Stimulated activated CD8-positive, alpha-beta memory T cell treated with anti-CD3 and anti-CD28 coated beads, Interleukin-12 subunit alpha, Interleukin-12 subunit beta, amount 100 ng/mL, for 1 hour (primary cell): Measurements from ENCODE around the gene BHLHA15.
"Not testable (repeated sequence)": the region's sequence is repeated elsewhere in the genome, so short reads cannot be mapped to it uniquely, and the experiment has no call there.

ENCODE experiments used
- DNase-seq: peaks from one replicate; pipeline ENCODE4 v3.0.0-alpha.2; 2020; ENCODE audit warnings: low read depth

BHLHA15 gene

DNA sequence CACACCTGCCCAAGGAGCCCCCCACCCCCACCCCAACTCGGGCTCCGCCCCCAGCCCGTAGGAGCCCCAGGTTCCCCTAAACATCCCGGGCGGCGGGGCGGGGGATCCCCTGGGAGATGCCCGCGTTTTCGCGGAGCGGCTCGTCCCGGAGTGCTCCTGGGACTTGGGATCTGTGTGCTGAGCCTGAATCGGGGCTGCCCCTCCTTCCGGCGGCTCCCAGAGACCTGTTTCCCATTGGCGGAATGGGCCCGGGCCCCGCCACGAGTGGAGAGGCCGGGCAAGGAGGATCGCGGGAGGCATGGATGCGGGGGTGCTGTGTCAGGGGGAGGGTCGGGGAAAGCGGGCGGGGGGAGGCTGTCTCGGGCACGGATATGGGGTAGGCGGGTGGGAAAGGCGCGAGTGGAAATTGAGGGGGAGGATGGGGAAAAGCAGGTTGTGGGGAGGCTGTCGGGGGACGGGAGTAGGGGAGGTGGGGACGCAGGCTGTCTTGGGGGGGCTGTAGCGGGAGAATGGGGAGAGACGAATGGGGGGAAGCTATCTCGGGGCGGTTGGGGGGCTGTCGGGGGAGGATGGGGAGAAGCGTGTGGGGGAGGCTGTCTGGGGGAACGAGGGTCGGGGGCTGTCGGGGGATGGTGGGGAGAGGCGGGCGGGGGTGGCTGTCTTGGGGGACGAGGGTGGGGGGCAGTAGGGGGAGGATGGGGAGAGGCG, 572 bp upstream of the BHLHA15 start:
- no peak for DNase-seq

DNA sequence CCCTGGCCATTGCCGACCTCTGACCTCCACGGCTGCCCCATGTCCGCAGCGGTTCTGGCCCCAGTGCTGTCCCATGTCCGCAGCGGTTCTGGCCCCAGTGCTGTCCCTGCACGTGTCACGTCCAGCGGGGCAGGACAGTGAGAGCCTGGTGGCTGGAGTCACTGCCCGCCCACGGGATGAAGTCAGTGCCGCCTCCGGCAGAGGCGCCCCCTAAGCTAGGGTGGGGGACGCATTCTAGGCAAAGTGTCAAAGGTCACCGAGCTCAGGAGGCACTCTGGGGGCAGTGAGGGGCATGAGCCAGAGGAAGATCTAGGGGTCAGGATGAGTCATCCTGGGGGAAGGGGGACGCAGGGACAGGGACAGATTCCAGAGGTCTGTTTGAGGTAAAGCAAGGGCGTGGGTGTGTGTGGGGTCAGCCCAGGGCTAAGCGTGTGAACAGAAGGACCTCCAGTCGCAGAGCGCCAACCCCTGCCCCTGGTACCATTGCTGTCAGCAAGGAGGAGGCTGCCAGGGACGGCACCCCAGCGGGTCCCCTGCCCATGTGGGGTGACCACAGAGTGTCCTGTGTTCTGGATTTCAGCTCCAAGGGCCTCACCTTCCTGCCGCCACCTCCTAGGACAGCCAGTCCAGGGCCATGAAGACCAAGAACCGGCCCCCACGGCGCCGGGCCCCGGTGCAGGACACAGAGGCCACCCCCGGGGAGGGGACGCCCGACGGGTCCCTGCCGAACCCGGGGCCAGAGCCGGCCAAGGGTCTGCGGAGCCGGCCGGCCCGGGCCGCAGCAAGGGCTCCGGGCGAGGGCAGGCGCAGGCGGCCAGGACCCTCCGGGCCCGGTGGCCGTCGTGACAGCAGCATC, 665 bp downstream of the BHLHA15 start:
- DNase-seq: no peak

DNA sequence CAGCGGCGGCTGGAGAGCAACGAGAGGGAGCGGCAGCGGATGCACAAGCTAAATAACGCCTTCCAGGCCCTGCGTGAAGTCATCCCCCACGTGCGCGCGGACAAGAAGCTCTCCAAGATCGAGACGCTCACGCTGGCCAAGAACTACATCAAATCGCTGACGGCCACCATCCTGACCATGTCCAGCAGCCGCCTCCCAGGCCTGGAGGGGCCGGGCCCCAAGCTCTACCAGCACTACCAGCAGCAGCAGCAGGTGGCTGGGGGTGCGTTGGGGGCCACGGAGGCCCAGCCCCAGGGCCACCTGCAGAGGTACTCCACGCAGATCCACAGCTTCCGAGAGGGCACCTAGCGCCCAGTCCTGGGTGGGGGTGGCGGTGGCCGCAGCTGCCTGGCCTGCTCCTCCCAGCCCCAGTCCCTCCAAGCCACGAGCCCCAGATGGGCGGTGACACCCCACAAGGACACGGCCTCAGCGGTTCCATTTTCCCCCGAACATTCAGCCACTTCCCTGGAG, 1.3 kb downstream of the BHLHA15 start:
- DNase-seq: no peak

DNA sequence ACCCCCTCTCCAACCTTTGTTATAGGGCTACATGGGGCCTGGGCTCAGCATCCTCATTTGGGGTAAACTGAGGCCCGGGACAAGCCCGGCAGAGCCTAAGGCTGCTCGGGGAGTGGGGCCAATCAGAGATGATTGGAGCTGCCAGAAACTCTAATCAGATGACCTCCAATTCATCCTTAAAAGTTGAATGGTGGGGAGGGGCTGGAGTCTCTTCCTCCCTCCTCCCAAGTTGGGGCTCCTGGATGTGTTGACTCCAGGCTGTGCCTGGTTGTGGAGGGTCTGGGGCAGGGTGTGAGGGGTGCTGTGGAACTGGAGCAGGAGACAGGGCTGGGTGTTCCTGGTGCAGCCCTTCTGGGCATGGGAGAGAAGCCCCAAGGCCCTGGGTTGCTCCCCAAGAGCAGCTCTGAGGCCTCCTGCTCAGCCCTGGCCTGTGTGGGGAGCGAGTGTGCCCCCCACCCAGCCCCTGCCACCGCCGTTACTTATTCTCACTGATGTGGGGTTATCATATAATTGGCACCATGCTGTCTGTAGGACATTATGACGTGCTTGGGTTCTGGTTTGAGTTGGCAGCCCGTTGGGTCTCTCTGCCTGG, 2.2 kb downstream of the BHLHA15 start:
- no peak for DNase-seq

DNA sequence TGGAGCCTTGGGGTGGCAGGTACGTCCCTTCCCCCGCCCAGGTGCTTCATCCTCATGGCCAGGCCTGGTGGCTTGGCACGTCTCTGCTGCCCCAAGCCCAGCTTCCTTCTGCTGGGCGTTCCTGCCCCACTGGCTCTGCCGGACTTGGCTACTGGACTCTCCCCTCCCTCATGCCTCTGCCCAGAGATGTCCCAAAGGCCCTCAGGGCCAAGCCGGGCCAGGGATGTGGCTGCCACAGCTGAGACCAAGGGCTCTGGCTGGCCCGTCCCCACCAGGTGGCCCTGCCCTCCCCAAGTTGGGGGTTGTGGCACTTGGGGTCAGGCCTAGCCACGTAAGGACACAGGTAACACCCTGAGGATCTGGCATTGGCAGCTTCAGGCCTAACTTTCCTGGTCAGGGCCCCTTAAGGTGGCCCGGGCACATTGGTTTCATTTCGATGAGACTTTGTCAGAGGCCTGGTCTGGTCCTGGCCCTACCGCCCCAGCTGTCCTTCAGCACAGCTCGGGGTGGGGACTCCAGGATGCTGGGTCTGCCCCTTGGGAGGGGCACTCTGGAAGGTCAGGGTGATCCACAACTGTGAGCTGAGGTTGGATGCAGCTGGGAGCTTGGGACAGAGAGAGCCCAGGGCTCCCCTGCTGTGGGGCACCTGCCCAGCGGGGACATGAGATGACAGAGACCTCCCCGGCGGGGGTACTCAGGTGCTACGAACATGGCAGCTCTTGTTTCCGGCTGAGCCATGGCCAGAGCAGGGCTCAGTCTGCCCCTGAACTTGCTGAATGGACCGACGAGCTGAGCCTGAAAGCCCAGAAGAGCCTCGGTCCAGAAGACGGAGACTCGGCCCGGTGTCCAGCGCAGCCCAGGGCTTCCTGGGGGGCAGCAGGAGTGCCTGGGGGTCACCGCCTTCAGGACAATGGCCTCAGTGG, 2.9 kb downstream of the BHLHA15 start:
- DNase-seq: no peak

DNA sequence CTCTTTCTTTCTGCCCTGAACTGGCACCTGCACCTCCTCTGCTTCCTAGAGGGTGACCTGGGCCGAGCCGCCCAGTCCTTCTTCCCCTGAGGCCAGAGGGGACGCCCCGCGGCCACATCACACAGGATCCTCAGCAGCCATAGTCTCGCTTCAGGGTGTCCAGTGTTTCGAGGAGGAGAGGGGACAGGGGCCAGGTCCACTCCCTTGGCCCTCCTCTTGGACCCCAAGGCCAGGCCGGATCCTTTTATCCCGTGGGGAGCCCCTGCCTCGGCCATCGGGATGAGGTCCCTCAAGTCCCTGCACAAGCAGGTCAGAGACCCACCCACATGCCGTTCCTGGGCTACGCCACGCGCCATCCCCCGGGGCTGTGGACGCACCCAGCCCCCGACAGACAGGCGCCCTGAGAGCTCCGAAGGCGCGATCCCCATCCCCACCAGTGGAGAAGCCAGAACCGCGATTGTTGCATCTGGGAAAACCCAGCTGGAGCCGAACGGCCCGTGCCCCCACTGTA, 3.6 kb downstream of the BHLHA15 start:
- DNase-seq: no peak

DNA sequence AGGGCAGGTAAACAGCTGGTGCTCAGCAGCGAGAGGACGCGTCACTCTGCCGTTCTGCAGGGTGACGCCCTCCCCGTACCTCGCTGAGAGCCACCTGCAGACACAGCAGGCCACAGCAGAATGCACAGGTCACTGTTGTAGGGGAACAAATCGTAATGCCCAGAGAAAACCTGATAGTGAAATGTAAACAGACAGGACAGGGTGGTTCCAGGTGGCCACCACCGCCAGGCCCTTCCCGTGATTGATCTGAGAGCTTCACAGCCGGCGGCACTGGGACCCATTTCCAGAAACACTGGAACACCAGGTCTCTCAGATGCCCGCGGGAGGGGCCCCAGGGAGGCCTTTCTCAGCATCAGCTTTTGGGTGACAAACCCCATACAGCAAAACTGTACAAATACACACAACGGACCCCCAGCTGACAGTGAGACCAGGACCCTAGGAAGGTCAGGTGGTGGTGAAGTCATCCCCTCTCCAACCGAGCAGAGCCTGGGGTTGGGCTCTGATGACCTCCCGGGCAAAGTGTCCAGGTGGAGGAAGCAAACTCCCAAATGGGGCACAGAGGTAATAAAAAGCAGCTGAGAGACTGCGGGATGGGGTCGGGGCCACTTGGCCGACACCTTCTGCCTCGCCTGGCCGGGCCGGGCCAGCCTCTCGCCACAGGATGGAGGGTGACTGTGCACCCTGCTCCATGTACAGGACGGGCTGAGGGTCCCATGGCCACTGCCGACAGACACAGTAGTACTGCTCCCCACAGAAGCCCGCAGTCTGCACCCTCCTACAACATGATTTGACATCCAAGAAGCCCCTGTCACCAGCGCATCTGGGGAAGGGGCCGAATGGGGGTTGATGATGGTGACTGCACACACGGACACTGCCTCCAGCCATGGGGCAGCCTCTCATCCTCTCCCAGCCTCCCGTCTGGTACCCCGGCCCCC, 4.6 kb downstream of the BHLHA15 start:
- no peak for DNase-seq

DNA sequence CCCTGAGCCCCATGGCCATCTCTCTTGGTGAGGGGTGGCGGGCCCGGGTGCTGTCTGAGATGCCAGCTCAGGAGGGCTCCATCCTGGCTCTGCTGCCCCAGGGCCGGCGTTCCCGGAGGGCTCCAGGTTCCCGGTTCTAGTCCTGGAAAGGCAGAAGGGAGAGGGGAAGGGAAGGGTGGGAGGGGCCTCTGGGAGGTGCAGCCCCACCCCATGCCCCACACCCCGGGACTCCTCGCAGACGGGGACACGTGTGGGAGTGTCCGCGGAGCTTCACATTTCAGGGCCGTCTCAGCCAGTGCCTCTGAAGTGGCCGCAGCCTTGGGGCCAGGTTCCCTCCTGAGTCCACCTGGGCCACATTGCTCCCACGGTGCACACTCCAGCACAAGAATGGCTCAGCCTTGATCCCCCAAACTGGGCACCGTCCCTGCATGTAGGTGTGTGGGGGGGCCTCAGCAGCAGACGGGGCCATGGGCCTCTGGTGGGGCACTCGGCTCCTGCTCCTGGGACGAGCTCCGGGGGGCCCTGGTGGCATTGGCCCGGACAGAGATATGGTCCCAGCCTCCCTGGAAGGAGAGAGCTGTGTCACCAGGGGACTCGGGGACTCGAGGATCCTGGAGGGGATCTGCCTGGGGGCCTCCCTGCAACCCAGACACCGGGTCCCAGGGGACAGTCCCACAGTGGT, 5.8 kb downstream of the BHLHA15 start:
- DNase-seq: no peak

DNA sequence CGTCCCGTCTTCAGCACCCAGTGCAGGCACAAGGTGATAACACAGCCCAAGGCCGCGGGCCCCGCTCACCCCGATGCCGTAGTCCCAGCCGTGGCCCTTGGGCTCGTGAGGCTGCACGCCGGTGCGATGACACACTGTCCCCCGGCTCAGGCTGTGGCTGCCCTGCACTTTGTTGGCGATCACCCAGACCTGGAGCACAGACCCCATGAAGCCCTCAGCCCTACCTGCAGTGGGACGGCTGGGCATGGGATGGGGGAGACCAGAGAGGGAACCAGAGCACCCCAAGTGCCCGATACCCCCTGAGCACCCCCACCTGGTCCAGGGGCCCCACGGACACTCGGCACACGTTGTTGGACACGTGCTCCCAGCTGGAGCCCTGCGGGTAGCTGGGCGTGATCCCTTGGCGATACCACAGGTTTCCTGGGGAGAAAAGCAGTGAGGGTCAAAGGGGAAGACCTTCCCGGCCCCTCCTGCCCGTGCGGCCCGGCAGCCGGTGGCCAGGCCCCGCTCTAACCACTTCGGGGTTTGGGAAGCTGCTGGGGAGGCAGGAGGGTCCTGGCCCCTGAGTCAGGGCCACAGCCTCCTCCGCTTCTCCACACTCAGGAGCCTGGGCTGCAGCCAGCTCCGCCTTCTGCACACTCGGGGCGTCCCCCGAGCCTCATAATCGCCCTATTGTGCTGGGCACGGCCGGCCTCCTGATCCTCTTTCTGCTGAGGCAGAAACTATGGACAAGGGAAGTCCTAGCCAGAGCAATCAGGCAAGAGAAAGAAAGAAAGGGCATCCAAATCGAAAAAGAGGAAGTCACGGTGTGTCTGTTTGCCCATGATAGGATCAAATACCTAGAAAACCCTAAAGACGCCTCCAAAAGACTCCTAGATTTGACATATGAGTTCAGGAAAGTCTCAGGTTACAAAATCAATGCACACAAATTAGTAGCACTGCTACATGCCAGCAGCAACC, 6.7 kb downstream of the BHLHA15 start:
- DNase-seq: no peak

DNA sequence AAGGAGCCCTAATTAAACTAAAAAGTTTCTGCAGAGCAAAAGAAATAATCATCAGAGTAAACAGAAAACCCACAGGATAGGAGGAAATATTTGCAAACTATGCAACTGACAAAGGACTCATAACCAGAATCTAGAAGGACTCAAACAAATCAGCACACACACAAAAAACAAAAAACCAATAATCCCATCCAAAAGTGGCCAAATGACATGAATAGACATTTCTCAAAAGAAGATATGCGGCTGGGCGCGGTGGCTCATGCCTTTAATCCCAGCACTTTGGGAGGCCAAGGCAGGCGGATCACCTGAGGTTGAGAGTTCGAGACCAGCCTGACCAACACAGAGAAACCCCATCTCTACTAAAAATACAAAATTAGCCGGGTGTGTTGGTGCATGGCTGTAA, 8.1 kb downstream of the BHLHA15 start:
- not testable (repeated sequence) for DNase-seq

DNA sequence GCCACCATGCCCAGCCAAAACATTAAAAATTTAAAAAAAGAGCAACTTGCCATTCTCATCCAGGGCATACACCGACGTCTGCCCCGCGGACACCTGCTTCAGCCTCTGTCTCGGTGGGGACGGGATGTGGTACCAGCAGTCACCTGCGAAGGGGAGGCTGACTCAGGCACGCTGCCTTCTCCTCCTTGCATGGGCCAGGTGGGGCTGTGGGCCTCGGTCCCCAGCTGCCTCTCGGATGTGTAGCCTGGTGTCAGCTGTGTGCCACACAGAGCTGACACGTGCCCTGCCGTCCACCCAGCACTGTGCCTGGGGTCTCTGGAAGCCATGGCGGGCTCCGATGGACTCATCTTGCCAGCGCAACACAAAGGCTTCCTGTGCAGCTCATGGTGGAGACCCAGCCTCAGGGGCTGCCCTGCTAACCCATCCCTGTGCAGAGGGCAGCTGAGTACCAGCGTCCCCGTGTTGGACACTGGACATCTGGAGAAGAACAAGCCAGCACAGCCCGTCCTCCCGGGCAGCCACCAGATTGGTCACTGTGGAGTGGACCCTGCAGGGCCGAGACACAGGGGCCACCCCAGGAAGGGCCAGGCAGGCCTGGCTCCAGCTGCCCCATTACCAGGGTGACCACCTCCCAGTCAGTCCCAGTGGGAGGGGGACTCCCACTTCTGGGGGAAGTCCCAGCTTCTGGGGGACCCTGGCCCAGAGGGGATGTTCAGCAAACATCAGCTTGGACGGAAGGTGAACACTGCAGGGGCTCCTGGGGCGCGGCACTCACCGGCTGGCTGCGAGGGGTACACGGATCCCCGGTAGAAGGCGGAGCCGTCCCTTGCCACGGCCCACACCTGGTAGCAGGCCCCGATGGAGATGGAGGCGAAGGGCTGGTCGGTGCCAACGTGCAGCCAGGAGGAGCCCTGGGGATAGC, 10.6 kb downstream of the BHLHA15 start:
- DNase-seq: no peak

DNA sequence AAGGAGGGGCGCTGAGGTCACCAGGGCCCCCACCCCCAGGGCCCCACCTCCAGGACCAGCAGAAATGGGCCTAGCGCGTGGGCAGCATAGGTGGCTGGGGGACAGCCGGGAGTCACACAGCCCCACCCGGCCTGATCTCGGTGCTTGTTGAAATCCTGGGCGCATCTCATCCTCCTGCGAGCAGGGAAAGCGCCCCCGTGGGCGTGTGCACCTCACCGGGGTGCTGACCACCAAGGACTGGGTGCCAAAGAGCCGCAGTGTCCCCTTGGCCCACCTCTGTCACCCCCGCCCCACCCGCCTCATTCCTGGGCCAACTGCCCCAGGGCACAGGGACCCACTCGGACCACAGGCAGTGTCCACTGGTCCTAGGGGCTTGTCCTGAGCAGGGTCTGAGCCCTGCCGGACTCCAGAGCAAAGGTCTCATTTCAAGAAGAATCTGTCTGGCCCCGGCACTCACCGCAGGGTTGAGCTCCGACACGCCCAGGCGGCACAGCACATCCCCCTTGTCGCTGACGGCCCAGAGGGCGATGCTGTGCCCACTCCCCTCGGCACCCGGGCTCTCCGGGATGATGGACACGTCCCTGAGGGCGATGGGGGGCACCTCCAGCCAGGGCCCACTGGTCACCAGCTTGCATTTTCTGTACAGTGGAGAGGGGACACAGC, 11.4 kb downstream of the BHLHA15 start:
- no peak for DNase-seq

DNA sequence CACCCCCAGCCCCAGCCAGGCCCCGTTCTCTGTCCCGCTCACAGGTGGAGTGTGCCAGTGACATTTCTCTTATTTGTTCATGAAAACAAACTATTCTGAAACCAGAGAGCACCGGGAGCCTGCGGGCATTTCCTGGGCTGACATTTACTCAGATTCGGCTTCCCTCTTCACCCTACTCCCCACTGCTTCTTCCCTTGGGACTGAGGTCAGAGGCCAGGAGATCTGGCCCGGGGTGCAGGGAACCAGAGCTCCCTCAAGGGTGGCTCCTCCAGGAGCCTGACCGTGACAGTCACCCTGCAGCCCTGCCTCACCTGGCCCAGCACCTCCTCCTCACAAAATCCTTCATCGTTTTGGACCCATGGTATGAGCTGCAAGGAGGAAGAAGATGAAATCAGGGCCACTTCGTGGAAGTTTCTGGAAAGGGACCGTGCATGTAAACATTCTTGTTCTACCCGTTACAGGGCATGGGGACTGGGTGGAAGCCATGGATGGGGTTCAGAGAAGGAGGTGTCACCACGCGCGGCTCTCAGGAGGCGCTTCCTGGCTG, 12.2 kb downstream of the BHLHA15 start:
- DNase-seq: no peak

DNA sequence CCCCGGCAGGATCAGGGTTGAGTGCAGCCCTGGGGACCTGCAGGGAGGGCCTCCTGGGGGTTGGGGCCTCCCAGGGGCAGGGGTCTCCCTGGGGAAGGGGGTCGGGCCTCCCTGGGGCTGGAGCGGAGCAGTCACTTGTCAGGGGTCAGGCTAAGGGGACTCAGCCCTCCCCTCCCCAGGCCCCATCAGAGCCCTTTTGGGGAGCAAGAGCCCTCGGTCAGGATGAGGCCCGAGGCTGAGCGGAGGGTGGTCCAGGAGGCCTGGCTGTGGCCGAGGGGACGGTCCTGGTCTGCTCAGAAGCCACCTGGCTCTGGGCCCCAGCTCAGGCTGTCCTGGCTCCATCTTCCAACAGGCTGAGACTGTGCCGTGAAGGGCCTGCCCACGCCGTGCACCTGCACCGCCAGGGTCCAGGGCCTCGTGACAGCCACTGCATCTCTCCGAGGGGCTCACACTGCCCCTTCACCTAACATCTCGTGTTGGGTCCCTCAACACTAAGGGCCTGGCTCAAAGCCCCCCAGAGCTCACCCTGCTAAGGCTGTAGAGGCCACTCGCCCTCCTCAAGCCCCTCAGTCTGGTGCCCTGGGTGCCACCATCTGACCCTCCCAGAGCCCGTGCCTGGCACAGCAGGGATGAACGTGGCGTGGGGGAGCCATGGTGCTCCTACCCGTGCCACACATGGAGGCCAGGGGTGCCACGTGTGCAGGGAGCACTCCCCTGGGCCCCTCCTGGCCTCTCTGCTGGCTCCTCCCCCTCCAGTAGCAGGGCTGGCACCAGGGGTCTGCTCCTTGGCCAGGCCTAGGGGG, 12.9 kb downstream of the BHLHA15 start:
- no peak for DNase-seq

DNA sequence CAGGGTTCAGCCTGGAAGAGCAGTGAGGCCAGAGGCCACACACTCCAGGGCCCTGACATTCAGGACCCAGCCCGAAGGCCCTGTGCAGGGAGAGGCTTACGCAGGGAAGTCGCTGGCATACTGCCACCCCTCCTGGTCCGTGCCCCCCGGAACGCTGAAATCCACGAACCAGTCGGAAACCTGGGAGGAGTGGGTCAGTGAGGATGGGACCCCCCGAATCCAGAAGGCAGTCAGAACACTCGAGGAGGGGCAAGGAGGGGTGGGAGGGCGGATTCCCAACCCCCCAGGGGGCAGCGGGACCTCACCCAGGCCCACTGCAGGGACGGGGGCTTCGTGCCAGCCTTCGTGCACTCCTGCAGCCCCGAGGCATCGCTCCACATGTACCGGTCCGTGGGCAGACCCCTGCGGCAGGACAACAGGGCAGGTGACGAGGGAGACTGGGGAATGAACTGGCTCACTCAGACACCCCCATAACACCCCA, 13.5 kb downstream of the BHLHA15 start:
- DNase-seq: no peak
